Lower leg skin (tissue), 4 donors: Measurements from ENCODE around the gene ERC1. TPM values are rescaled to one million over a fixed set of nuclear protein-coding genes. Genes with fewer than 3 reads are reported as not detected.
A peak's percentile ranks its signal among the peaks of the same experiment; 100 is the strongest.

Experiments
- DNase-seq, 2 donors: peaks; one replicate each; pipeline ENCODE4 v3.0.0-alpha.2; 2019; ENCODE audit warnings: low spot score in 2 of 2
- H3K4me3 ChIP-seq: fragments of 200-600 bp; sonication (generic); 2 replicates; pipeline ENCODE4 v1.5.1; 2017; ENCODE audit warnings: mild to moderate bottlenecking, low read depth; ENCODE audit not compliant: poor library complexity, severe bottlenecking
- POLR2A ChIP-seq, 2 donors: fragments of 450-650 bp; IDR thresholded peaks; one replicate each; pipeline ENCODE4 v1.6.1; 2016 to 2017; ENCODE audit warnings: antibody characterized with exemption in 2 of 2, mild to moderate bottlenecking in 1 of 2, moderate library complexity in 1 of 2
- WGBS, 2 donors: methylation state at CpG; one replicate each; pipeline ENCODE4 v1.1.5; 2018; 5-methylcytosine and 5-hydroxymethylcytosine counted together
- intact Hi-C: fragments of 100-400 bp; cut with DNase I; formaldehyde crosslinking; loops from one replicate; pipeline ENCODE4 v1.15.0; 2023; ENCODE audit warnings: low total_unique reads
- total RNA-seq, 4 donors: library from RNA; depleted of rRNA; stranded (reverse); fragments of >200 nt; gene quantifications; one replicate each; pipeline ENCODE4 v1.1.0, GENCODE V29; 2016
- TF ChIP-seq, protein P1 (sequence below), 3 donors: fragments of 450-650 bp; IDR thresholded peaks; one replicate each; pipeline ENCODE4 v1.5.1; 2016; ENCODE audit warnings: antibody characterized with exemption in 3 of 3, mild to moderate bottlenecking in 3 of 3, moderate library complexity in 2 of 3

ERC1 gene
- total RNA-seq, 4 donors from 2014 or later = 22.1 to 42.7 (median 29.7) TPM

DNA sequence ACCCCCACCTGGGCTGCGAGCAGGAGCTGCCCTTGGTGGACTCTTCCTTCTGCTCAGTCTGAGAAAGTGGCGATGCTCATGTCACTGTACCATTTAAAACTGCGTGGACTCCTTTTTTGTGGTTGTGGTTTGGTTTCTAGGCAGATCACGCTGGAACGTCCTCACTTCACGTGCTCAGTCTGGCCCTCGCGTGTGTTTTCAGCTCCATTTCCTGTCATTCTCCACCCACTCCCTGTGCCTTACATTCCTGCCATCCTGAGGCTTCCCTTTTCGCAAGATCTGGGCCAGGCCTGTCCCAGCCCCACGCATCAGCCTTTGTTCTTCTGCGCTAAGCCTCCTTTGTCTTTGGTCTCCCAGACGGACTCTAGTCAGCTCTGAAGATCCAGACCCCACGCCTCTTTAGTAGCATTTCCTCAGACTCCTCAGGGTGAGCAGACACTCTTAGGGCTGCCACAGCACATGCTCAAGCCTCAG, 497.9 kb downstream of the ERC1 start:
- intact Hi-C loops = no loop called here
- no peak overlapping the region for H3K4me3 ChIP-seq
- peak in 1 of 2 donors; percentile 66 for DNase-seq
- 66 to 68% methylated on average over 13 of the region's 13 CpGs for WGBS, 2 donors
- TF ChIP-seq, protein P1, sequence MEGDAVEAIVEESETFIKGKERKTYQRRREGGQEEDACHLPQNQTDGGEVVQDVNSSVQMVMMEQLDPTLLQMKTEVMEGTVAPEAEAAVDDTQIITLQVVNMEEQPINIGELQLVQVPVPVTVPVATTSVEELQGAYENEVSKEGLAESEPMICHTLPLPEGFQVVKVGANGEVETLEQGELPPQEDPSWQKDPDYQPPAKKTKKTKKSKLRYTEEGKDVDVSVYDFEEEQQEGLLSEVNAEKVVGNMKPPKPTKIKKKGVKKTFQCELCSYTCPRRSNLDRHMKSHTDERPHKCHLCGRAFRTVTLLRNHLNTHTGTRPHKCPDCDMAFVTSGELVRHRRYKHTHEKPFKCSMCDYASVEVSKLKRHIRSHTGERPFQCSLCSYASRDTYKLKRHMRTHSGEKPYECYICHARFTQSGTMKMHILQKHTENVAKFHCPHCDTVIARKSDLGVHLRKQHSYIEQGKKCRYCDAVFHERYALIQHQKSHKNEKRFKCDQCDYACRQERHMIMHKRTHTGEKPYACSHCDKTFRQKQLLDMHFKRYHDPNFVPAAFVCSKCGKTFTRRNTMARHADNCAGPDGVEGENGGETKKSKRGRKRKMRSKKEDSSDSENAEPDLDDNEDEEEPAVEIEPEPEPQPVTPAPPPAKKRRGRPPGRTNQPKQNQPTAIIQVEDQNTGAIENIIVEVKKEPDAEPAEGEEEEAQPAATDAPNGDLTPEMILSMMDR (IDR thresholded peaks at IDR 0.05) = no peak
- no peak for TF ChIP-seq POLR2A (IDR thresholded peaks at IDR 0.05)

DNA sequence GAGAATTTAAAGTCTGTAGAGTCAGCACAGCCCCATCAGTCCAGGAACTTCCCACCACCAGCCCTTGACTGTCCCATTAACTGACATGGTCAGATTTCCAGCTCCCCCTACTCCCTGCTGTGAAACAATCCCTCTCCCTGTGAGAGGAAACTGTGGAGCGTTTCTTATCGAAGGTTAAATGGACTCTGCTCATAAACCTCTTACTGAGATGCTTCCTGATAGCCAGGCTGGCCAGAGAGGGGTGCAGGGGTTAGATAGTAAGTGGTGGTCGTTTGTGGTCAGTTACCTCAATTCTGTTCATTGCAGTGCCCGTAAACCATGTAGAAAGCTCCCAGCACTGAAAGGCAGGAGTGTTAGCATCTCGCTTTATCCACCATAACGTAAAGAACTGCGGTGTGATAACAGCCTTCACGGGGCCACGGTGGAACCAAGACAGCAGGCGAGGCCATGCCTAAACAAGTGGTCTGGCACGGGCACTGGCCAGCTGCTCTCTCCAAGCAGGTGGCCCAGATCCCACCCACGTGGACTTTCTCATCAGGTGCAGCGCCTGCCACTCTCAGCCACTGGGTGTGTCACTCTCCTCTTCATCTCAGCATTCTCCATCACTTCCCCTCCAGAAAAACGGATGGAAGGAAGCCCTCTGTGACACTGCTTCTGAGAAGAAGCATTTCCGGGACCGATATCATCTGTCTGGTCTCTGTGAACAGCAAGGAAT, 501.1 kb downstream of the ERC1 start:
- no peak for TF ChIP-seq POLR2A (IDR thresholded peaks at IDR 0.05)
- peak in 1 of 2 donors; percentile 78 for DNase-seq
- 82 to 87% methylated on average over 16 of the region's 16 CpGs for WGBS, 2 donors
- no peak overlapping the region for H3K4me3 ChIP-seq
- intact Hi-C loops = no loop called here

DNA sequence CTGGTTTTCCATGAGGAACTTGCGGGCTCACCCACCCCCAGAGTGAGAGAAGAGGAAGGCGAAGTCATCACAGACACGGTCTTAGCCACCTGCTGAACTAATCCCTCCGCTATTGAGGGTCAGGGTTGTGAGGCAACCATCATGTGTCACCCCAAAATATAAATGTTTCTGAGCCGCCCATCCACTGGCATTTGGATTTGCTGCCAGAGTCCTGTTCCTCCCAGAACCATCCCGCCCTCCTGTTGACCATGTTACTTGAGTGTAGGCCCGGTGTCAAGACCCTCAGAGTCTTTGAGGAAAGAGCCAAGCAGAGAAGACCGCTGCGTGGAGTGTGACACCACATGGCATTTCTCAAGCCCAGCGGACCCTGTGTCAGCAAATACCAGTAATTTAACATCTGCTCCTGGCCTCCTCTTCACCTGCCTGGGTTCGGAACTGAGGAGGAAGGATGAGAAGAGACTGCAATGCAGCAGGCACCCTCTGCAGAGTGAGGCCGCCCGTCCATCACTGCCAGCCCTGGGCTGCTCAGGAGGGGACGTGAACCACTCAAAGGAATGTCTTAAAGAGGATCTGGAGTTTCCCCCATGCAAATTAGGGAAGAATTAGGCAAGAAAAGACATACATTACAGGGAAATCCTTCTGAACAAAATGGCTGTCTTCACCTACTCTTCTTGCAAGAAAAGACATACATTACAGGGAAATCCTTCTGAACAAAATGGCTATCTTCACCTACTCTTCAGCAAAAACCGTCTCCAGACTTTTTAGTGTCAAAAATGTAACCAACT, 502.9 kb downstream of the ERC1 start:
- peak in 1 of 2 donors; percentile 81 for DNase-seq
- intact Hi-C loops = no loop called here
- TF ChIP-seq, protein P1 (IDR thresholded peaks at IDR 0.05) = no peak
- TF ChIP-seq POLR2A (IDR thresholded peaks at IDR 0.05) = no peak
- no peak overlapping the region for H3K4me3 ChIP-seq
- 96 to 97% methylated on average over 15 of the region's 15 CpGs for WGBS, 2 donors

DNA sequence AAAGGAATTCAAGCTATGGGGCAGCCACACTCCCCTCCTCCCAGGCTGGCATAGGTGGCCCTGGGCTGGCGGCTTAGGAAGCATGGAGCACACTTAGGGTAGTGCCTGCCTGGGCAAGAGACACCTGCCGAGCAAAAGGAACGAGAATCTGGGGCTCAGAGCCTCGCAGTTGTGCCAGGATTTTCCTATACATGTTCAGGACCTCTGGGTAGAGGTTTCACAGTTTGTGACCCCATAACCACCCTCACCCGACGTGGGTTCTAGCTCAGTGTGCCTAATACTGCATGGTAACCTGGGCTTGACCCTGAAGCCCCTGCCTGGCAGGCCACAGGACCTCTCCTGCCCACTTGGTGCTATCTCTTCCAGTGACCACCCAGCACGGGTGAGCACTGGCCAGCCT, 503.8 kb downstream of the ERC1 start:
- DNase-seq = peak in 1 of 2 donors; percentile 69
- H3K4me3 ChIP-seq = no peak overlapping the region
- intact Hi-C loops = no loop called here
- TF ChIP-seq, protein P1 (IDR thresholded peaks at IDR 0.05) = no peak
- no peak for TF ChIP-seq POLR2A (IDR thresholded peaks at IDR 0.05)
- WGBS, 2 donors = 91 to 94% methylated on average over 7 of the region's 7 CpGs

DNA sequence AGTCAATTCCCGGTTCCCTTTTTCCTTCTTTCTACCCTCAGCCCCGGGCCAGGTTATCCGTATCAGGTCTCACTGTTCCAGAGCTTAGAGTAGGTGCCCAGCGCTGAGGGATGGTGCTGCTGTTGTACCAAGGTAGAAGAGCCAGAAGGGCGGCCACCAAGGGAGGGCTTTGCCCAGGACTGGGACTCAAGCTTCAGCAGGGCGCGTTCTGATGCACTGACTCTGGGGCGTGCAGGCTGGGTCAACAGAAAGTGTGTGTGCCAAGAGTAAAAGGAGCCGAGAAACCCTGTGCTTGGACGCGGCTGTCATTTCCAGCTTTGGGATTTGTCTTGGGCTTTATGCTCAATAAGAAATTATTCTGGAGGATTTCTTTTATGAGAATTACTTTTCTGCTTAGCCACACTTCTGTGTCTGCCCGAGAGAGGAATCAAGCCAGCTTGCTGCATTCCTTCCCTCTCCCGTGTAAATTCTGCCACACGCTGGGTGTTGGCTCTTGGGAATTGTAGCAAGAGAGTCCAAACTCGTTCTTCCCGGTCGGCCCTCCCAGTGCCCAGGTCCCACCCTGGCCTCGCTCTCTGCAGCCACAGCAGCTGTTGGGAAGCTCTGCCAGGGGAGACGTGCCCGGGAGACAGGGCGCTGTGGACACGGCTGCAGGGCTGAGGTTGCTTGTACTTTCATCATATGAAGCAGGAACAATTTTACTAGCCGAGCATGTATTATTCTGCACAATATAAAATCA, 505.3 kb downstream of the ERC1 start:
- intact Hi-C loops = no loop called here
- WGBS, 2 donors = 26 to 34% methylated on average over 23 of the region's 23 CpGs
- DNase-seq = peak in 1 of 2 donors; percentile 84
- TF ChIP-seq POLR2A (IDR thresholded peaks at IDR 0.05) = no peak
- TF ChIP-seq, protein P1 (IDR thresholded peaks at IDR 0.05) = no peak
- H3K4me3 ChIP-seq = no peak overlapping the region

DNA sequence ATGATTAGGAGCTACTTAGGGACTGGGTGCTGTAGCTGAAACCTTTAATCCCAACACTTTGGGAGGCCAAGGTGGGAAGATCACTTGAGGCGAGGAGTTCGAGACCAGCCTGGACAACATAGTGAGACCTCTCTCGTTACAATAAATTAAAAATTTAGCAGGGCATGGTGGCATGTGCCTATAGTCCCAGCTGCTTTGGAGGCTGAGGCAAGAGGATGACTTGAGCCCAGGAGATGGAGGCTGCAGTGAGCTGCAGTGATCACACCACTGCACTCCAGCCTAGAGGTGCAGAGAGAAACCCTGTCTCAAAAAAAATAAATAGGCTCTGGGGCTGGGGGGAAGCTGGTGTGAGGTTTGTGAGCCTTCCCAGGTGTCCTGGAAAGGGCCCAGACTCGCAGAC, 506.1 kb downstream of the ERC1 start:
- TF ChIP-seq, protein P1 (IDR thresholded peaks at IDR 0.05) = no peak
- no peak for TF ChIP-seq POLR2A (IDR thresholded peaks at IDR 0.05)
- 91 to 94% methylated on average over 4 of the region's 4 CpGs for WGBS, 2 donors
- peak in 1 of 2 donors; percentile 53 for DNase-seq
- intact Hi-C loops = no loop called here
- H3K4me3 ChIP-seq = no peak overlapping the region
